ENCODE data around the gene SERPINA1. TPM values are rescaled to one million over a fixed set of nuclear protein-coding genes. Genes with fewer than 3 reads are reported as not detected.

The SERPINA1 gene
- total RNA-seq, 1 experiment from 2014 or later, result 0.07 TPM

GRCh38 chr14:94398536-94398935, 10.1 kb upstream of the SERPINA1 start:
- no peak for DNase-seq (ENCODE audit: extremely low read depth, low read depth)

- DNase-seq (ENCODE audit: extremely low read depth, low read depth), result no peak
These were observed 9.7 kb upstream of the SERPINA1 start for GRCh38 chr14:94398182-94398479.

- DNase-seq (ENCODE audit: extremely low read depth, low read depth), result no peak
These were observed 9.1 kb upstream of the SERPINA1 start for GRCh38 chr14:94397289-94398181.

GRCh38 chr14:94396628-94397225, 8.3 kb upstream of the SERPINA1 start:
- DNase-seq (ENCODE audit: extremely low read depth, low read depth), result no peak

- DNase-seq (ENCODE audit: extremely low read depth, low read depth), result no peak
These were observed 7.6 kb upstream of the SERPINA1 start for GRCh38 chr14:94395888-94396574.

GRCh38 chr14:94395282-94395887, 7.0 kb upstream of the SERPINA1 start:
- DNase-seq (ENCODE audit: extremely low read depth, low read depth), result no peak

GRCh38 chr14:94394581-94395207, 6.3 kb upstream of the SERPINA1 start:
- DNase-seq (ENCODE audit: extremely low read depth, low read depth), result no peak

- DNase-seq (ENCODE audit: extremely low read depth, low read depth), result no peak
These were observed 5.7 kb upstream of the SERPINA1 start for GRCh38 chr14:94394025-94394493.

- DNase-seq (ENCODE audit: extremely low read depth, low read depth), result no peak
These were observed 5.1 kb upstream of the SERPINA1 start for GRCh38 chr14:94393474-94393873.

GRCh38 chr14:94392510-94392935, 4.1 kb upstream of the SERPINA1 start:
- no peak for DNase-seq (ENCODE audit: extremely low read depth, low read depth)

- DNase-seq (ENCODE audit: extremely low read depth, low read depth), result no peak
These were observed 3.0 kb upstream of the SERPINA1 start for GRCh38 chr14:94391281-94391975.

- no peak for DNase-seq (ENCODE audit: extremely low read depth, low read depth)
These were observed 2.1 kb upstream of the SERPINA1 start for GRCh38 chr14:94390372-94391086.

GRCh38 chr14:94389731-94390371, 1.4 kb upstream of the SERPINA1 start:
- no peak for DNase-seq (ENCODE audit: extremely low read depth, low read depth)

GRCh38 chr14:94389104-94389469, 685 bp upstream of the SERPINA1 start:
- no peak for DNase-seq (ENCODE audit: extremely low read depth, low read depth)

GRCh38 chr14:94388027-94388383, 397 bp downstream of the SERPINA1 start:
- no peak for DNase-seq (ENCODE audit: extremely low read depth, low read depth)

GRCh38 chr14:94387051-94388026, 1.1 kb downstream of the SERPINA1 start:
- DNase-seq (ENCODE audit: extremely low read depth, low read depth), result no peak

- no peak for DNase-seq (ENCODE audit: extremely low read depth, low read depth)
These were observed 2.0 kb downstream of the SERPINA1 start for GRCh38 chr14:94386085-94387031.

Data from NCI-H460 (cell line).